Endothelial cell of hepatic sinusoid (primary cell): ENCODE measurements around the gene TEX22.

Experiments used
- in situ Hi-C: cut with HindIII; loops from 2 replicates; pipeline ENCODE4 v1.10.0; 2017; ENCODE audit warnings: low sequenced_read_pairs

Gene TEX22

GRCh38 chr14:105398044-105398725 is at the start of gene TEX22:
Gene TEX22, plus strand, starts transcription at chr14:105398538. Its CDS starts 803 bp downstream, at chr14:105399341.
- in situ Hi-C loops = no loop called here

GRCh38 chr14:105348945-105349699 is 49.2 kb upstream of the TEX22 start:
- in situ Hi-C loops = no loop called here

GRCh38 chr14:105349992-105350391 is 48.3 kb upstream of the TEX22 start:
- in situ Hi-C loops = loop anchor here (10.0 to 25.0 kb wide), 3 partner anchors 163 to 295 kb away; partner anchors contain the start of gene NUDT14

- in situ Hi-C loops = loop anchor here (10.0 to 25.0 kb wide), 3 partner anchors 163 to 296 kb away; partner anchors contain the start of gene NUDT14
These were observed 47.7 kb upstream of the TEX22 start for GRCh38 chr14:105350450-105351244.

- in situ Hi-C loops = loop anchor here (10.0 to 25.0 kb wide), 3 partner anchors 164 to 297 kb away; partner anchors contain the start of gene NUDT14
These were observed 46.9 kb upstream of the TEX22 start for GRCh38 chr14:105351410-105351809.

GRCh38 chr14:105351920-105352851 is 46.2 kb upstream of the TEX22 start:
- in situ Hi-C loops = loop anchor here (10.0 to 25.0 kb wide), 3 partner anchors 165 to 297 kb away; partner anchors contain the start of gene NUDT14

GRCh38 chr14:105353136-105353535 is 45.2 kb upstream of the TEX22 start:
- in situ Hi-C loops = loop anchor here (10.0 to 25.0 kb wide), 3 partner anchors 166 to 298 kb away; partner anchors contain the start of gene NUDT14

GRCh38 chr14:105354541-105354940 is 43.8 kb upstream of the TEX22 start:
- in situ Hi-C loops = loop anchor here (10.0 to 25.0 kb wide), 3 partner anchors 167 to 300 kb away; partner anchors contain the start of gene NUDT14

GRCh38 chr14:105355049-105355575 is 43.2 kb upstream of the TEX22 start:
- in situ Hi-C loops = loop anchor here (5.0 to 25.0 kb wide), 7 partner anchors 48 to 300 kb away; partner anchors contain the start of gene NUDT14

GRCh38 chr14:105355850-105356604 is 42.3 kb upstream of the TEX22 start:
- in situ Hi-C loops = loop anchor here (5.0 to 25.0 kb wide), 7 partner anchors 49 to 301 kb away; partner anchors contain the start of gene NUDT14

GRCh38 chr14:105356927-105357326 is 41.4 kb upstream of the TEX22 start:
- in situ Hi-C loops = loop anchor here (5.0 to 25.0 kb wide), 7 partner anchors 50 to 302 kb away; partner anchors contain the start of gene NUDT14

GRCh38 chr14:105357626-105358025 is 40.7 kb upstream of the TEX22 start:
- in situ Hi-C loops = loop anchor here (5.0 to 25.0 kb wide), 7 partner anchors 50 to 303 kb away; partner anchors contain the start of gene NUDT14

GRCh38 chr14:105358140-105358846 is 40.0 kb upstream of the TEX22 start:
- in situ Hi-C loops = loop anchor here (5.0 to 25.0 kb wide), 7 partner anchors 51 to 303 kb away; partner anchors contain the start of gene NUDT14

- in situ Hi-C loops = loop anchor here (5.0 to 25.0 kb wide), 7 partner anchors 52 to 304 kb away; partner anchors contain the start of gene NUDT14
These were observed 39.4 kb upstream of the TEX22 start for GRCh38 chr14:105358943-105359342.

GRCh38 chr14:105361412-105361811 is 36.9 kb upstream of the TEX22 start:
- in situ Hi-C loops = loop anchor here (25.0 kb wide), 1 partner anchor 174 kb away; the partner anchor contains the start of gene NUDT14

GRCh38 chr14:105363847-105364708 is 34.3 kb upstream of the TEX22 start:
- in situ Hi-C loops = loop anchor here (25.0 kb wide), 1 partner anchor 177 kb away; the partner anchor contains the start of gene NUDT14
